GM19397 (cell line): Measurements from ENCODE around the gene URGCP.

Experiments used
- ATAC-seq: cut with Tn5 transposase; IDR thresholded peaks from one replicate; pipeline ENCODE4 v1.9.1; 2021; ENCODE audit warnings: mild to moderate bottlenecking, moderate library complexity; ENCODE audit not compliant: unreplicated experiment

Gene URGCP, protein sequence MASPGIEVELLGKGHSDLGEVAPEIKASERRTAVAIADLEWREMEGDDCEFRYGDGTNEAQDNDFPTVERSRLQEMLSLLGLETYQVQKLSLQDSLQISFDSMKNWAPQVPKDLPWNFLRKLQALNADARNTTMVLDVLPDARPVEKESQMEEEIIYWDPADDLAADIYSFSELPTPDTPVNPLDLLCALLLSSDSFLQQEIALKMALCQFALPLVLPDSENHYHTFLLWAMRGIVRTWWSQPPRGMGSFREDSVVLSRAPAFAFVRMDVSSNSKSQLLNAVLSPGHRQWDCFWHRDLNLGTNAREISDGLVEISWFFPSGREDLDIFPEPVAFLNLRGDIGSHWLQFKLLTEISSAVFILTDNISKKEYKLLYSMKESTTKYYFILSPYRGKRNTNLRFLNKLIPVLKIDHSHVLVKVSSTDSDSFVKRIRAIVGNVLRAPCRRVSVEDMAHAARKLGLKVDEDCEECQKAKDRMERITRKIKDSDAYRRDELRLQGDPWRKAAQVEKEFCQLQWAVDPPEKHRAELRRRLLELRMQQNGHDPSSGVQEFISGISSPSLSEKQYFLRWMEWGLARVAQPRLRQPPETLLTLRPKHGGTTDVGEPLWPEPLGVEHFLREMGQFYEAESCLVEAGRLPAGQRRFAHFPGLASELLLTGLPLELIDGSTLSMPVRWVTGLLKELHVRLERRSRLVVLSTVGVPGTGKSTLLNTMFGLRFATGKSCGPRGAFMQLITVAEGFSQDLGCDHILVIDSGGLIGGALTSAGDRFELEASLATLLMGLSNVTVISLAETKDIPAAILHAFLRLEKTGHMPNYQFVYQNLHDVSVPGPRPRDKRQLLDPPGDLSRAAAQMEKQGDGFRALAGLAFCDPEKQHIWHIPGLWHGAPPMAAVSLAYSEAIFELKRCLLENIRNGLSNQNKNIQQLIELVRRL

DNA sequence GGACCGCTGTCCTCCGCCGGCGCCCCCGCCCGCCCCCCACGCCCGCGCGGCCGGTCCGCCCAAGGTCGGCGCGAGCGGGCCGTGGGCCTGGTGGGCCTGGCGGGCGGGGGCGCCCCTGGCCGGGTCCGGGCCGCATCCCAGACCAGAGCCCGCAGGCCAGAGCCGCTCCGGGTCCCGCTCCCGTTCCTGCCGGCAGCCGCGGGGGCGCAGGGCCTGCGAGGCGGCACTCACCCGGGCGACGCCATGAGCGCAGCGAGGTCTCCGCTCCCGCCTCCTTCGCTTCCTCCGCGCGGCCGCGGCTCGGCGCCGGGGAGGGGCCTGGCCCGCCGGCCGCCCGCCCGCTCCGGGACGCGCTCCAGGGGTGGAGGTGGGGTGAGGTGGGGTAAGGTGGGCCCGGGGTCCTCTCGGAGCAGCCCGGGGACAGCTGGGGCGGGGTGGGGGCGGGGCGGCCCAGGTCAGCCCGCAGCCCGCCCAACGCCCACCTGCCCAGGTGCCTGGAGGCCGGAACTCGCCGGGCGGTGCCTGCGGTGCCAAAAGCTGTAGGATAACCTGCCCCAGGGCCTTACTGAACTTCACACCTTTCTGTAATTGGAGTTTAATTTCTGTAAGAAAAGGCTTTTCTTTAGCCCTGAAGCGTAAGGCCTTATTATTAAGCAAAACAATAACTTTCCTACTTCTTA lies at the start of gene URGCP:
URGCP (minus strand) TSS at position 266 of the 680 bp plus-strand sequence; CDS start at position 245, 21 bp downstream.
- peak; percentile 80 for ATAC-seq

DNA sequence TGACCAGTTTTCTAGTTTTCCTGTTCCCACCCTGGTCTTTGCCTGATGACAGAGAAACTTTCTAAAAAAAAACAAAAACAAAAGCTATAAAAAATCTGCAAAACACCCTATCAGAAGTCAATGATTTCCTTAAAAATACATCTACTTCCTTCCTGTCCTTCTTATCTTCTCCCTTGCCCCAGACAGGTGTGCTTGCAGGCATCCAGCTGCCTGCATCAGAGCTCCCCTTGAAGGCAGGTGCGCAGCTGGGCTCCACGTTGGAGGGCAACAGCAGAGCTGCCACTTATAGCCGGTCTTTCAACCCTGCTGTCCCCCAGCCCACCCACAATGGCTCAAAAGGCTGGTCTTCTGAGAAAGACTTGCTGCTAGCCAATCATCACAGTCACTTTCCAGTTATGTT lies 49.6 kb upstream of the URGCP start:
- no peak for ATAC-seq

DNA sequence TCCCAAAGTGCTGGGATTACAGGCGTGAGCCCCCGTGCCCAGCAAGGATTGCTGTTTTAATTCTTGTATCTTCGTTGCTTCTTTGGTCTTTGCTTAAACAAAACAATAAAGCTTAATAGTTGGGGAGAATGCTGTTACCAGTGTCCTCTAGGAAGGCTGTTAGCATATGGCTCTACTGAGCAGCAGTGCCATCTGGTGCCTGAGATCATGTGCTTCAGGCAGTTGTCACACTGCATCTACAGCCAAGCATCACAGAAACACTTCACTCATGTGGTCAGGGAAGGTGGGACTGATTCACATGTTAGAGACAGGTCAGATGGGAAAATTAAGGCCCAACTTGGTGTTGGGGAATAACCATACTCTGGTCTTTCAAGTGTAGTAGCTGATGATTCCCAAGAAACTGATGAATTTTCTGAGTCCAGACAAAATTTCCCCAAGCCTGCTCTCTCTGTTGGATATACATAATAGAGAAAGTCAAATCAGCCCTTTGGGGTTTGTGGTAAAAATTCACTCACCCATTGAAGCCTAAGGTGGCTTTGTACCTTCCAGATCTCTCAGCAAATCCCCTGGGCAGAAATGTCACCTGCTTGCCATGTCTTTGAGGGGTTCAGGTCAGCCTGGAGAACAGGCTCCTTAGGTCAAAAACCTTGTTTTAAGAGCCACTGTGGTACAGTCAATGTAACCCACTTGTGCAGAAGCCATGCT lies 48.3 kb upstream of the URGCP start:
- peak; percentile 78 for ATAC-seq

DNA sequence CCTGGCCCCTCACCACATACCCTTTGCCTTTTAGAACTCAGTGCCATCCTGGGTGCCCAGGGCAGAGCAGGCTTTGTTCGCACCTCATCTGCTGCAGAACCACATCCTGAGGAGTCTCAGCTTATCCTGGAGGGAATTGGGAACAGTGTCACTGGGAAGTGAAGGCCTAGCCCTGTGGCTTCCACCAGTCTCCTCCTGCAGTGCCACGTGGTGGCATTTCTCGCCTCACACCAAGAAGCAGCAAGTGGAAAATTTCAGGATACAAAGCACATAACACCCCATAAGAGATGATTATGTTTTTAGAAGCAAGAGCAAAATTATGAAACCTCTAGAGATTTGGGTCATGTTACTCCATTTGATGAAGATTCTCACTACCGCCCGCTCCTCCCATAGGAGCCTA lies 46.7 kb upstream of the URGCP start:
- ATAC-seq, result no peak

DNA sequence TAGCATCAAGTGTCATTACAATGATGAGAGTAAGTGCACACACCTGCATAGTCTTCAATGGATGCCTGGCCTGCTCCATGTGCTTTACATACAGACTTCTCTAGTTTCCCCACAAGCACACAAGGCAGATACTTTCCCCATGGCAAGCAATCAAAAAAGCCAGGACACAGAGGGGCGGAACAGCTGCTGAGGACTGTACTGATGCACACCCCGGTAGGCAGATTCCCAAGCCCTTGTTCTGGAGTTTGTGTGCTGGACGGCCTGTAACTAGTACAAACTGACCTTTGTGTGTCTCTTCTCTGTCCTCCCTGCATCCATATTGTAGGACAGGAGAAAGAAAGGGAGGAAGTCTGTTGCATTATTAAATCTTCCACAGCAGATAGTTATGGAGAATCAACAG lies 45.6 kb upstream of the URGCP start:
- no peak for ATAC-seq

DNA sequence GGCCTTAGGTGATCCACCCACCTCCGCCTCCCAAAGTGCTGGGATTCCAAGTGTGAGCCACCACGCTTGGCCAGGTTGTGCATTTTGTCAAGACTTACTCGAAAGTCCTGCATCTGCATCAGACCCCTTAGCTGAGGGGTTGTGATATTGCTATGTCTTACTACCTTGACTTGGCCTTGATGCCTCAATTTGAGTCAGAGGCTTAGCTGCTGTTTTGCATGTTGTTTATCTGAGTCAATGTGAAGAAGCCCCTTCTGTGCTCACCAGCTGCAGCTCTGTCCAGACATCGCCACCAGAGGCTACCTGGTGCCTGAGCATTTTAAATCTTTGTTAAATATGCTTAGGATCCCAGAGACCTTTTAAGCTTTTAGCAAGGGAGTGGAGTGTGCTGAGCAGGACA lies 37.9 kb upstream of the URGCP start:
- no peak for ATAC-seq

DNA sequence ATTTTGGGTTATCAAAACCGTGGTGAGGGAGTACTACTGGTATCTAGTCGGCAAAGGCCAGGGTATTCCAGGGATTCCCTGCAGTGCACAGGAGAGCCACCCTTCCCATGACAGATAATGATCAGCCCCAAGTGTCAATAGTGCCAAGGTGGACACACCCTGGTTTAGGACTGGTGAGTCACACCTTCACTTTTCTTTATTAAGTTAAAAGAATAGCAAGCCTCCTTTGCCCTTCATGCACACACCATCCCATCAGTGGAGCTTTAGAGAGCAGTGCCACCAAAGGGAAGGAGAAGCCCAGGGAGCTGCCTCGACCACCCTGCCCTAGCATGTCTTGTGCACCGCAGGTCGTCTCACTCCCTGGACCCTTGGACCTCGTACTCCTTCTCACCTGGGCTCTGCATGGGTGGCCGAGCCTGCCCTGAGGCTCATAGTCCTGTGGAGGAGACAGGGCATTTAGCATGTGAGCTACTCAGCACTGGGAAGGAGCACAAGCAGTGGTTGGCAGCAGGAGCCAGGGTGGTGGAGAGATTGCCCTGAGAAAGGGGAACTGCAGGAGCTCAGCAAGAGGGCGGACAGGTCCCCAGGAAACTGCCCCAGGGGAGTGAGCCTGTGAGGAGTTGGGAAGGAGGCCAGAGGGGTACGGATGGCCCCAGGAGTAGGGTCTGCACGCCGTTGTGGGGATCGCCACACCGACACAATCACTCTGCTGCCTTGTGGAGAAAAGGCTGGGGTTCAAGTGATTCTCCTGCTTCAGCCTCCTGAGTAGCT lies 37.2 kb upstream of the URGCP start:
- no peak for ATAC-seq

DNA sequence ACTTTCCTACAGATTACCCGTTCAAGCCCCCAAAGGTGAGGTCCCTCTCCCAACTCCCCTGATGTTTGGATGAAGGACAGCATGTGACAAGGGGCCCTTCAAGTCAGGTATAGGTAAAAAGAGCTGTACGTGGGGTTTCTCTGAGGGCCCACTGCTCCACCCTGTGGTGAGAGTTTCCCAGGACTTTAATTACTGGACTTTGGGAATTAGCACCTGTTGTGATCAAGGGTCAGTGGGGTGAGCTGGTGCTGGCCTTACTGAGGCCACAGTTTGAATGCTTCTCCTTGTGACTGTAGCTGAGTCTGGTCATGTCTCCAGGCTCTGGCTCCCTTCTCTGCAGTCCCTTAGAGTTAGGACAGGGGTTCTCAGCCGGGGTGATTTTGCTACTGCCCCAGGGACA lies 36.6 kb upstream of the URGCP start:
- ATAC-seq, result no peak

DNA sequence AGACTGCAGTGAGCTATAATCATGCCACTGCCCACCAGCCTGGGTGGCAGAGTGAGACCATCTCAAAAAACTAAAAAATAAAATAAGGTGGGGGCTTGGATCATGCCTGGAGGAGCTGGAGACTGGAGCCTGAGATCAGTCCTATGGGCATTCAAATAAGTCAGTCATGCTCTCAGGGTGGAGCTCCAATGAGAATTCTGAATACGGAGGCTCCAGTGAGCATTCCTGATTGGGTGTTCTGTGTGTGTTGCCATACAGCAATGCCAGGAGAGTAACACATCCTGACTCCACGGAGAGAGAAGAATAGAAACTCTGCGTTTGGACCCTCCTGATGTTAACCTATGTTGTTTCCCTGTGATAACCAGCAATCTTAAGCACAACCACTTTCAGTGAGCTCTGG lies 35.9 kb upstream of the URGCP start:
- ATAC-seq, result no peak

DNA sequence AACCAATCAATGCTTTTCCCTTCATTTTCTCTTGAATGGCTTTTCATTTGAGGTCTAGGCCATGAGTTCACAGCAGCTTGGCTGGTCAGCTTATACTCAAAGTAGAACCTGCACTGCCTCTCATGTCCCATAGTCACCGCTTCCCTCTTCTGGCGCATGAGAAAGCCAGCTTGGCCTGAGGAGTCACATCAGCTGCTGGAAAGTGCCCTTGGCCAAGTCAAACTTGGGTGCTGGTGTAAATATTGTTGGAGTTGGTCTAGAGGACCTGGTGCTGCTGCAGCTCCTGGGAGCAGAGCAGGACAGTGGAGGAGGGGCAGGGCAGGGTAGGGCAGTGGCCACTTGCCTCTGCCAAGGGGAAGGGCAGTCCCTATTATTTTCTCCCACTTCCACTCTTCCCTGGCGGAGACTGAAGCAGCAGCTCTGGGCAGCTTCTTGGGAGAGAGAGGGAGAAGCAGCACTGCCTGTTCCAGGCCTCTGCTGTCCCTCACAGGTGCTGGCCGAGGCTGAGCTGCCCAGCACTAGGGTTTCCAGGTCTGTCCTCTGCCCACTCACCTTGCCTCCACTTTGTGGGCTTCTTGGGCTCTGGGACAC lies 32.6 kb upstream of the URGCP start:
- ATAC-seq, result no peak

DNA sequence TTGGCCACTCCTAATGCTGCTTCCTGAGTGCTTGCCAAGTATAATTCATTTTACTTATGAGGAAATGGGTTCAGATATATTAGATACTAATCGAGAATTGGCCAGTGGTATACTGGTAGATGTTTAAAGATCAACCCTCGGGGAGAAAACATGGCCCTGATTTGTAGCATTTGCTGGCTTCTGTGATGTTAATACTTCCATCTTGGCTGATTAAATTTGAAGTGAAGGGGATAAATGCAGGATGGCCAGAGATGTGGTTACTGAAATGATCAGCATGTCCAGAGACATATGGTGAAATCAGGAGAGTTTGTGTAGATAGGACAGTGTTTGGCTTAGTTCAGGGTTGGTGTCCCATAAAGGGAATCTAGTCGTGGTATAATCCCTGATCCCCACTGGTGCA lies 31.0 kb upstream of the URGCP start:
- ATAC-seq, result no peak

DNA sequence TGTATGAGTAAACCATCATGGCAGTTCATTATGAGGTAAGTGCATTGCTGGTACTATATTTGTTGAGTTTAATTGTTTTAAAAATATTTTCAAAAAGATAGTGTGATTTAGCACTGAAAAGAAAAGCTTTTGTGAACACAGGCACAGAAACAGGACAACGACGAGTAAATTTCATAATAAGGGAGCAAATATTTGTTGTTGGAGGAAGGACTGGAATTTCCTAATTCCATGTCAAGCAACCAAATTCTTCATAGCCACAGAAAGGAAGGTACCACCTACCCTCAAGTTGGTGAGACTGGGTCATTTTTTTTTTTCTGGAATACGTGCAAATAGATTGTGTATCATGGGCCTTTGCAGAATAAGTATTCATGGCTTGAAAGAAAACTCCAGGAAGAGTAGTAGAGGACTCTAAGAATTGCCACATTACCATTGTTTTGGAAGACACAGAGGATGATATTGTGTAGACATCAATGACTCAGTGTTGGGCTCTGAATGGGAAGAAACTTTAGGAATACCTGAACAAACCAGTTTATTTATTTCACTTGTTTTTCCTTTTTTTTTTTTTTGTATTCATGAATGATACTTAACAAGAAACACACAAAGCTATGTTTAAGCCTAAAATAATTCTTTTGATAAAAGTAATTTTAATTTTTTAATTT lies 27.6 kb upstream of the URGCP start:
- no peak for ATAC-seq

DNA sequence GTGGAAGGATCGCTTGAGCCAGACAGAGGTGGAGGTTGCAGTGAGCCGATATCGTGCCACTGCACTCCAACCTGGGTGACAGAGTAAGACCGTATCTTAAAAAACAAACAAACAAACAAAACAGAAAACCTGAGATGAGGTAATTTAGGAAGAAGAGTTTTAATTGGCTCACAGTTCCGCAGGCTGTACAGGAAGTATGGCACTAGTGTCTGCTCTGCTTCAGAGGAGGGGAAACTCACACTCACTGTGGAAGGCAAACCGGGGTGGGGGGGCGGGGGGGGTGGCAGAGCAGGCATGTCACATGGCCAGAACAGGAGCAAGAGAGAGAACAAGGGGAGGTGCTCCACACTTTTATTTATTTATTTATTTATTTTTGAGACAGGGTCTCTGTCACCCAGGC lies 24.9 kb upstream of the URGCP start:
- ATAC-seq, result no peak

DNA sequence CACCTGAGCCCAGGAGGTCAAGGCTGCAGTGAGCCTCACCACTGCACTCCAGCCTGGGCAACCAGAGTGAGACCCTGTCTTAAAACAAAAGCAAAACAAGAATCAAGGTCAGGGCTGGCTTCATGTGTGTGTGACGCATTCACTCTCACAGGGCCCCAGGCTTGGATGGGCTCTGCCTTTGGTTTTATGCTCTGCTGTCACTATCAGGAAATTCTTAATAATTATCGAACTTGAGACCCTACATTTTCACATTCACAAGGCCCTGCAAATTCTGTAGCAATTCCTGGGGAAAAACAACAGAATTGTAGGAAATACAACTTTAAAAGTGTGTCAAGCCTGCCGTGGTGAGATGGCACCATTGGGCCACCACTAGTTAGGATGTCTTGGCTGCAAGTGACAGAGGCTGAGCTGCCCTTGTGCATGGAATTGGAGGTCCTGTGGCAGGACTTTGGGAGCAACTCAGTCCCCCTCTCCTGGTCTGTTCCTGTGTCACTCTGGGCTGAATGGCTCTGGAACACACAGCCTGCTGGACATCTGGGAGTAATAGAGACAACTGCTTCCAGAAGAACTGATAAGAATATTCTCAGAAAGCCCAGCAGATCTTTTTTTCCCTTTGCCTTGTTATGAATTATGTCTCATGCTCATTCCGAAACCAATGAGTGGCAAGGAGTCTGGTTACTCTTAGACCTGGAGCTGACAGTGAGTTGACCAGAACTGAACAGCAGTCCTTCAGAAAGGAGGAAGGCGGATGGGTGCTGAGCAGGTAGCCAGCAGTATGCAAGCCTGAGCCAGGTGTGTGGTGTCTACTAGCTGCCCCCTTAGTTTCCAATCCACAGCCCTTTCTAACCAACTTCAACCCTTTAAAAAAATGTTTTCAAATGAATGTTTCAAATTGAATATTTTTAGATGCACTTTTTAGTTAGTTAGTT lies 23.4 kb upstream of the URGCP start:
- ATAC-seq, result no peak

DNA sequence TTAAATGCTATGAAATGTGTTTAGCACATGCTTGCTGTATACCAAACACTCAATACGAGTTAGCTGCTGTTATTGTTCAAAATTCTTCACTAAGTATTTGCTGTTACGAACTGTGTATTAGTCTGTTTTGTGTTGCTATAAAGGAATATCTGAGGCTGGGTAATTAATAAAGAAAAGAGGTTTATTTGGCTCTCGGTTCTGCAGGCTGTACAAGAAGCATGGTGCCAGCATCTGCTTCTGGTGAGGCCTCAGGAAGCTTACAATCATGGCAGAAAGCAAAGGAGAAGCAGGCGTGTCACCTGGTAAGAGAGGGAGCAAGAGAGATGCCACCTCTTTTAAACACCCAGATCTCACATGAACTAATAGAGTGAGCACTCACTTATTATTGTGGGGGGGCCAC lies 21.4 kb upstream of the URGCP start:
- no peak for ATAC-seq

DNA sequence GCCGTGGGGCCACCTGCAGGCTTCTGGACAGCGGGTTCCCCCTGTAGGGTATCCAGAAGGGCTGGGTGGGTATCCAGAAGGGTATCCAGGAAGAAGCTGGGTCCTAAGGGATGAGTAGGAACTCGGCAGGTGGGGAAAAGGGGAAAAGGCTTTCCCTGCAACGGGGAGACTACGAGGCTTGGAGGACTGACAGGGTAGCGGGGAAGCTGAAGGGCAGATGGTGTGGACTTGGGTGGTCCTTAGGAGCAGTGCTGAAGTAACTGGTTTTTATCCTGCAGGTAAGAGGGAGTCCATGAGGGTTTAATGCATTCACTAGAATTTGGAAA lies 20.4 kb upstream of the URGCP start:
- ATAC-seq, result no peak

DNA sequence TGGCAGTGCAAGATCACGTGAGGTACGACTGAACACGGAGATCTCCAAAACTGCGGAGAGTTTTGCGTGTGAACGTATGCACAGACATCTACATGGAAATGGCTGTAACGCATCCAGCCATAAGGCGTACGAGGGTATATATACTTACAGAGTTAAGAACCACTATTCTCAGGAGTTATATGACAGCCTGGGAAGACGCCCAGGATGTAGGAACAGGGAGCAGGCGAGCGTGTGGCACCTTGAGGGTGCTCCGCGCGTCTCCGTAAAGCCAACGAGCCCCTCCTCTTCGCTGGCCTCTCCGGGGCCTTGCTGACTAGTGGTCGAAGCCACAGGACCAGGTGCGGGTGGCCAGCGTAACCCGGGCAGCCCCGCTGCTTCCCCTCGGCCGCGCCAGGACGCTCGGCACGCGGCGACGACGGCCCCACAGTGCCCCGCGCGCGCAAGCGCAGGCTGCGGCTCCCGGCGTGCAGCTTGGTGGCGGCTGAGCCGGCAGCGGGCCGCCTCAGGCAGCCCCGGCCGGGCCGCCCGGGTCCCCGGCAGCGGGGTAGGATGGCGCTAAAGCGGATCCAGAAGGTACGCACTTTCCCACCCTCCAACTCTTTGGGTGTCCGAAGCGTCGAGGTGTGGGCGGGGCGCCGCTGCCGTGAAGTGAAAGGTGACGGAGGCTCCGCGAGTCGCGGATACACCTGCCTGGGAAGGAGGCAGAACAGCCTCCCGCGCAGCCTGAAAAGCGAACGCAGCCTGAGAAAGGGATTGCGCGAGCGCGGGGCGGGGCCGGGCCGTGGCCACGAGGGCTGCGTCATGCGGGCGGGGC lies 19.8 kb upstream of the URGCP start, which contains the start of gene UBE2D4:
UBE2D4 (plus strand) TSS at position 453 of the 814 bp plus-strand sequence; CDS start at position 550, 97 bp downstream.
- ATAC-seq, result peak; percentile 92
